Tracheal epithelial cell (primary cell): Measurements from ENCODE around the gene NUP54. TPM values are rescaled to one million over a fixed set of nuclear protein-coding genes. Genes with fewer than 3 reads are reported as not detected.

Experiments
- total RNA-seq: library from RNA; depleted of rRNA; stranded (reverse); fragments of >200 nt; gene quantifications from 2 replicates; pipeline ENCODE4 v1.2.1, GENCODE V29; 2014

The NUP54 gene, protein sequence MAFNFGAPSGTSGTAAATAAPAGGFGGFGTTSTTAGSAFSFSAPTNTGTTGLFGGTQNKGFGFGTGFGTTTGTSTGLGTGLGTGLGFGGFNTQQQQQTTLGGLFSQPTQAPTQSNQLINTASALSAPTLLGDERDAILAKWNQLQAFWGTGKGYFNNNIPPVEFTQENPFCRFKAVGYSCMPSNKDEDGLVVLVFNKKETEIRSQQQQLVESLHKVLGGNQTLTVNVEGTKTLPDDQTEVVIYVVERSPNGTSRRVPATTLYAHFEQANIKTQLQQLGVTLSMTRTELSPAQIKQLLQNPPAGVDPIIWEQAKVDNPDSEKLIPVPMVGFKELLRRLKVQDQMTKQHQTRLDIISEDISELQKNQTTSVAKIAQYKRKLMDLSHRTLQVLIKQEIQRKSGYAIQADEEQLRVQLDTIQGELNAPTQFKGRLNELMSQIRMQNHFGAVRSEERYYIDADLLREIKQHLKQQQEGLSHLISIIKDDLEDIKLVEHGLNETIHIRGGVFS
- 53.7 and 55.2 TPM in 2 replicates for total RNA-seq

DNA sequence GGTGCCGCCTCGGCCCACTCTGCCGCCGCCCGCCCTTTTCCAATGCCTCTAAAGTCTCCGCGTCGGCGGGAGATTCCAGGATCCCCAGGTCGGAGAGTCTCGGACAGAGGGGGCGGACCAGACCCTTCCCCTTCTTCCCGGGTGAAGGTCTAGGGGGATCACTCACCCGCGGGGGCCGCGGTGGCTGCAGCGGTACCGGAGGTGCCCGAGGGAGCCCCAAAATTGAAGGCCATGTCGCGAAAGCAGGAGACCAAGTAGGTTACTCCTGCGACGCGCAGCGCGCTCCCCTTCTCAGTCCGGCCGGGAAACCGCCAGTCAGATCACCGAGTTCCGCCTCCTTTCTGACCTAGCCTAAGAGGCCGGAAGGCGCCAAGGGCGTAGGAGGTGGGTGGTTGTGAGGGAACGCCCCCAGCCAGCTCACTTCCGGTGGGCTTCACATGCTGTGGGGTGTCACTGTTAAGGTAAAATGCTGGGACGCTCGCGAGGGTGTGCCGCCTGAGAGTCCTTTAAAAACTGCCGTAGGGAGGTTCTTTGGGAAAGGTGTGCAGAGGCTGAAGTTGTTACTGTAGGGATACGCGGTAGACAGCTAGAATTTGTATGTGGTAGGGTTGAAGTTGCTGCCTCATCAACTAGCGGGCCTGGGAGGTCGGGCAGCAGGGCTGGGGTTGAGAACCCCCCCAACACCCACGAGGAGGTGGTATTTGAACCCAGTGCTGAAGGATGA lies at the start of gene NUP54:
Gene NUP54 (minus strand): TSS at position 256 of the 724 bp plus-strand sequence. CDS start 23 bp downstream, at position 233.

DNA sequence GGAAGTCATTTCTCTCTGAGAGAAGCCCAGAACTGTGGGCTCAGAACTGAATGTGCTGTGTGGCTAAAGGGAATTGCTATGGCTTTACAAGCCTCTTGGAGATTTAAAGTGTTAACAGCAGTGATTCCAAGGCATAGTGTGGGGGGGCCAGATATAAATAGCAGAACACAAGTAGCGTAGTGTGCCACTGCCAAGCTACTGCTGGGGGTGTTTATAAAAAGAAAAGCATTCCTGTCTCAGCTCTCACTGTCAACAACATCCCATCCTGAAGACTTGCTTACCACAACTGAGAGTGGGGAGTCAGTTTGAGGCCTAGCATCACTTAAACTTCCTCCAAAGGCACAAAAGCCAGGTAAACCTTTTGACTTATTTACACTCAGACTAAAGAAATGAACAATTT lies 73.7 kb downstream of the NUP54 start, which contains the start of gene ART3:
Gene ART3 (plus strand): TSS at position 242 of the 400 bp plus-strand sequence. CDS start 1,181 bp downstream, outside the sequence.

Other genes starting within 250 kb of the NUP54 start
- gene PPEF2, start 245.9 kb downstream of the NUP54 start, total RNA-seq = 0.24 TPM in 1 of 2 replicates, not detected in the other
- 39.8 and 72.7 TPM in 2 replicates for gene NAAA, start 207.4 kb downstream of the NUP54 start, total RNA-seq
- gene SDAD1, start 157.5 kb downstream of the NUP54 start, total RNA-seq = 32.5 and 49.7 TPM in 2 replicates
- gene CXCL9, start 140.9 kb downstream of the NUP54 start, total RNA-seq = not detected in 2 replicates
- 0.64 and 13.0 TPM in 2 replicates for gene CXCL10, start 124.9 kb downstream of the NUP54 start, total RNA-seq
- gene CXCL11, start 112.3 kb downstream of the NUP54 start, total RNA-seq = 2.2 TPM in 1 of 2 replicates, not detected in the other
- not detected in 2 replicates for gene ART3, start 73.7 kb downstream of the NUP54 start, total RNA-seq
- gene SCARB2, start 65.4 kb upstream of the NUP54 start, total RNA-seq = 150 and 202 TPM in 2 replicates
- gene FAM47E, start 103.3 kb upstream of the NUP54 start, total RNA-seq = 1.3 TPM in 1 of 2 replicates, not detected in the other
- gene STBD1, start 158.3 kb upstream of the NUP54 start, total RNA-seq = 7.9 and 16.9 TPM in 2 replicates